Panc1 (cell line): ENCODE results near the gene ZC3H15. TPM values are rescaled to one million over a fixed set of nuclear protein-coding genes. Genes with fewer than 3 reads are reported as not detected.
"Not testable (repeated sequence)": the region's sequence is repeated elsewhere in the genome, so short reads cannot be mapped to it uniquely, and the experiment has no call there.

Experiments
- ATAC-seq: fragments of 200-7000 bp; cut with Tn5 transposase; 2 replicates; pipeline ENCODE4 v1.9.1; 2020; ENCODE audit warnings: mild to moderate bottlenecking, moderate library complexity
- BruUV-seq: library from RNA; stranded (reverse); fragments of 400-500 nt; replicated peaks from 2 replicates; lab custom pipeline; 2021; lab: Mats Ljungman, UMichigan
- CTCF ChIA-PET: fragments of 300-600 bp; sonication (Branson Sonifier 250); formaldehyde crosslinking; loops from one replicate; lab custom pipeline; 2022; ENCODE audit warnings: antibody characterized with exemption; lab: Charles Lee
- POLR2A ChIA-PET: fragments of 300-600 bp; sonication (Branson Sonifier 250); formaldehyde crosslinking; loops from one replicate; lab custom pipeline; 2022; ENCODE audit warnings: antibody characterized with exemption; lab: Charles Lee
- DNase-seq: peaks from one replicate; pipeline ENCODE4 v3.0.0-alpha.2; 2010; ENCODE audit warnings: low read depth, low spot score
- H3K27ac ChIP-seq: 2 replicates; pipeline ENCODE4 v1.5.1; 2011; ENCODE audit warnings: mild to moderate bottlenecking, low read length, inconsistent platforms
- H3K27me3 ChIP-seq: fragments of 200-500 bp; sonication (Bioruptor generic); 2 replicates; pipeline ENCODE4 v1.6.0; 2014; ENCODE audit warnings: low read length, inconsistent platforms; ENCODE audit not compliant: control insufficient read depth, insufficient read depth
- H3K36me3 ChIP-seq: fragments of 200-500 bp; sonication (Bioruptor generic); 2 replicates; pipeline ENCODE4 v1.5.1; 2014; ENCODE audit warnings: inconsistent platforms, mild to moderate bottlenecking, low read length, moderate library complexity; ENCODE audit not compliant: control insufficient read depth, insufficient read depth
- H3K4me1 ChIP-seq: 2 replicates; pipeline ENCODE4 v1.5.1; 2011; ENCODE audit warnings: inconsistent platforms, mild to moderate bottlenecking, low read length, moderate library complexity; ENCODE audit not compliant: control insufficient read depth, insufficient read depth
- H3K4me3 ChIP-seq, 2 experiments: 2 replicates each; pipeline ENCODE4 v1.5.1; 2011 to 2012; ENCODE audit warnings: low read depth in 2 of 2, low read length in 2 of 2, mild to moderate bottlenecking in 2 of 2, inconsistent platforms in 1 of 2, moderate library complexity in 1 of 2
- H3K9me3 ChIP-seq: fragments of 200-500 bp; sonication (Bioruptor generic); 2 replicates; pipeline ENCODE4 v1.5.1; 2014; ENCODE audit warnings: low read depth, mild to moderate bottlenecking, inconsistent platforms, low read length, moderate library complexity; ENCODE audit not compliant: control insufficient read depth, insufficient read depth
- CTCF ChIP-seq: fragments of 450-650 bp; IDR thresholded peaks from 2 replicates; pipeline ENCODE4 v1.5.1; 2017; ENCODE audit warnings: mild to moderate bottlenecking
- POLR2AphosphoS5 ChIP-seq: IDR thresholded peaks from 2 replicates; pipeline ENCODE4 v1.6.1; 2012; ENCODE audit warnings: mild to moderate bottlenecking, low read depth, low read length, moderate library complexity
- REST ChIP-seq, 2 experiments: IDR thresholded peaks; 2 replicates each; pipeline ENCODE4 v1.6.1; 2011 to 2012; ENCODE audit warnings: low read depth in 2 of 2, control low read depth in 1 of 2, low read length in 1 of 2, mild to moderate bottlenecking in 1 of 2, moderate library complexity in 1 of 2; ENCODE audit not compliant: insufficient read depth in 1 of 2
- SIN3A ChIP-seq: IDR thresholded peaks from 2 replicates; pipeline ENCODE4 v1.6.1; 2012; ENCODE audit warnings: low read depth, mild to moderate bottlenecking, low read length, moderate library complexity, borderline replicate concordance; ENCODE audit not compliant: insufficient read depth
- TCF7L2 ChIP-seq: IDR thresholded peaks from 2 replicates; pipeline ENCODE4 v1.6.1; 2011; ENCODE audit warnings: mild to moderate bottlenecking, low read depth, low read length, inconsistent platforms
- in situ Hi-C: cut with HindIII; loops from 2 replicates; pipeline ENCODE4 v1.10.0; 2016; ENCODE audit warnings: low sequenced_read_pairs, low pct_unique_long_range_greater_than_20kb
- intact Hi-C: fragments of 100-400 bp; cut with micrococcal nuclease; formaldehyde crosslinking; loops from one replicate; pipeline ENCODE4 v1.10.0; 2022; ENCODE audit not compliant: unreplicated experiment
- total RNA-seq: library from RNA; stranded (reverse); gene quantifications from one replicate; pipeline ENCODE4 v1.2.1, GENCODE V29; 2021; ENCODE audit not compliant: unreplicated experiment

The ZC3H15 gene
- total RNA-seq, 1 experiment from 2014 or later: 72.8 TPM

DNA sequence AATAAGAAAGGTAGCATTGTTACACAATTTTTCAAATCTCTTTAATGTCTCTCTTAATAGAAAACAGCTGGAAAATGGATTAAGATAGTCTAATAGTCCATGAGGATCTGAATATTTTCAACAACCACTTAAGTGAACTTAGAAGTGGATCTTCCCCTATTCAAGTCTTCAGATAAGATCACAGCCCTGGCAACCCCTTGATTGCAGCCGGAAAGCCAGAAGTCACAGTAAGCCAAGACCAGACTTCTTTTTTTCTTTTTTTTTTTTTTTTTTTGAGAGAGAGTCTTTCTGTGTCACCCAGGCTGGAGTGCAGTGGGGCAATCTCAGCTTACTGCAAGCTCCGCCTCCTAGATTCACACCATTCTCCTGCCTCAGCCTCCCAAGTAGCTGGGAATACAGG, 18.6 kb upstream of the ZC3H15 start:
- no TSS peak for BruUV-seq
- no peak overlapping the region for H3K4me3 ChIP-seq
- no peaks in the 10 kb centered on the region for H3K27me3 ChIP-seq
- ATAC-seq: no peak
- ChIA-PET POLR2A (no interaction called here), CTCF (no interaction called here)
- no peaks in the 10 kb centered on the region; the same call in 1 of the 2 replicates for H3K9me3 ChIP-seq
- H3K36me3 ChIP-seq: no peaks in the 10 kb centered on the region
- intact Hi-C loops: no loop called here
- DNase-seq: no peak
- H3K4me1 ChIP-seq: no peaks in the 10 kb centered on the region
- in situ Hi-C loops: no loop called here
- TF ChIP-seq CTCF (no peak), POLR2AphosphoS5 (no peak), SIN3A (no peak), REST (IDR thresholded peaks at IDR 0.05; ENCODE audit: insufficient read depth in 1 of 2, low read depth in 2 of 2, low read length in 1 of 2) (no peak), TCF7L2 (no peak)
- no peak overlapping the region for H3K27ac ChIP-seq

GRCh38 chr2:186472722-186473493, 13.2 kb upstream of the ZC3H15 start:
- H3K27ac ChIP-seq, CTCF ChIA-PET, H3K27me3 ChIP-seq, H3K4me3 ChIP-seq, BruUV-seq, DNase-seq, intact Hi-C loops, in situ Hi-C loops, H3K36me3 ChIP-seq, ATAC-seq, H3K4me1 ChIP-seq, POLR2A ChIA-PET, H3K9me3 ChIP-seq: not testable (repeated sequence)

GRCh38 chr2:186474239-186474638, 11.8 kb upstream of the ZC3H15 start:
- H3K36me3 ChIP-seq, H3K27ac ChIP-seq, H3K27me3 ChIP-seq, in situ Hi-C loops, intact Hi-C loops, H3K4me3 ChIP-seq, POLR2A ChIA-PET, ATAC-seq, CTCF ChIA-PET, H3K9me3 ChIP-seq, H3K4me1 ChIP-seq, BruUV-seq, DNase-seq: not testable (repeated sequence)
